Large intestine (tissue), 3 donors: ENCODE measurements around the gene ZFP36L2. TPM values are rescaled to one million over a fixed set of nuclear protein-coding genes. Genes with fewer than 3 reads are reported as not detected.
A peak's percentile ranks its signal among the peaks of the same experiment; 100 is the strongest.
"Not testable (repeated sequence)": the region's sequence is repeated elsewhere in the genome, so short reads cannot be mapped to it uniquely, and the experiment has no call there.

Source experiments
- DNase-seq, 2 donors: peaks; one replicate each; pipeline versions ENCODE4 v3.0.0 to v3.0.0-alpha.2; 2013
- H3K27ac ChIP-seq: one replicate; pipeline ENCODE4 v1.5.1; 2013; ENCODE audit warnings: low read length
- H3K27me3 ChIP-seq: 2 replicates; pipeline ENCODE4 v1.6.1; 2013; ENCODE audit warnings: low read length; ENCODE audit not compliant: control insufficient read depth, insufficient read depth
- H3K36me3 ChIP-seq: 2 replicates; pipeline ENCODE4 v1.6.1; 2013; ENCODE audit warnings: low read length; ENCODE audit not compliant: control insufficient read depth, insufficient read depth
- H3K4me1 ChIP-seq: one replicate; pipeline ENCODE4 v1.6.1; 2013; ENCODE audit warnings: low read length; ENCODE audit not compliant: control insufficient read depth, insufficient read depth
- H3K4me3 ChIP-seq: one replicate; pipeline ENCODE4 v1.5.1; 2013; ENCODE audit warnings: low read length
- H3K9me3 ChIP-seq: one replicate; pipeline ENCODE4 v1.6.1; 2013; ENCODE audit warnings: mild to moderate bottlenecking, low read depth, low read length, moderate library complexity; ENCODE audit not compliant: control insufficient read depth
- WGBS: methylation state at CpG from one replicate; pipeline ENCODE4 v1.1.5; 2013; ENCODE audit warnings: low lambda C conversion rate; ENCODE audit not compliant: insufficient coverage; 5-methylcytosine and 5-hydroxymethylcytosine counted together
- polyA plus RNA-seq: library from polyadenylated mRNA; unstranded; fragments of 120-200 nt; gene quantifications from one replicate; pipeline ENCODE4 v1.2.1, GENCODE V29; 2013

ZFP36L2 gene
- polyA plus RNA-seq, 1 donor = 279 TPM

GRCh38 chr2:43197588-43197896, 28.9 kb downstream of the ZFP36L2 start:
- H3K4me1 ChIP-seq = peaks cover 73% of the 10 kb centered on the region
- H3K9me3 ChIP-seq = no peaks in the 10 kb centered on the region
- no peaks in the 10 kb centered on the region for H3K36me3 ChIP-seq
- H3K4me3 ChIP-seq = no peak overlapping the region
- DNase-seq = no peak
- no peak overlapping the region for H3K27ac ChIP-seq
- H3K27me3 ChIP-seq = no peaks in the 10 kb centered on the region
- WGBS = no CpG with 5 or more reads among the region's 5 CpGs

- Histone ChIP-seq H3K27me3 (no peaks in the 10 kb centered on the region), H3K27ac (no peak overlapping the region), H3K4me3 (no peak overlapping the region), H3K4me1 (peaks cover 78% of the 10 kb centered on the region), H3K9me3 (no peaks in the 10 kb centered on the region), H3K36me3 (no peaks in the 10 kb centered on the region)
- 100% methylated on average over 1 of the region's 12 CpGs for WGBS
- no peak for DNase-seq
Measured at GRCh38 chr2:43196768-43197587, 29.4 kb downstream of the ZFP36L2 start.

GRCh38 chr2:43194121-43194869, 32.1 kb downstream of the ZFP36L2 start:
- Histone ChIP-seq H3K4me3 (no peak overlapping the region), H3K4me1 (peaks cover 80% of the 10 kb centered on the region), H3K9me3 (no peaks in the 10 kb centered on the region), H3K36me3 (no peaks in the 10 kb centered on the region), H3K27me3 (no peaks in the 10 kb centered on the region), H3K27ac (peak overlapping the region; percentile 95)
- DNase-seq = peak; percentile 94 to 98
- no CpG with 5 or more reads among the region's 13 CpGs for WGBS

- WGBS = 0% methylated on average over 1 of the region's 4 CpGs
- peak overlapping the region; percentile 95 for H3K27ac ChIP-seq
- H3K9me3 ChIP-seq = no peaks in the 10 kb centered on the region
- no peaks in the 10 kb centered on the region for H3K27me3 ChIP-seq
- H3K4me1 ChIP-seq = peaks cover 77% of the 10 kb centered on the region
- H3K36me3 ChIP-seq = no peaks in the 10 kb centered on the region
- DNase-seq = peak in 1 of 2 donors; percentile 57
- H3K4me3 ChIP-seq = no peak overlapping the region
Measured at GRCh38 chr2:43193652-43194120, 32.7 kb downstream of the ZFP36L2 start.

- no CpG with 5 or more reads among the region's 12 CpGs for WGBS
- no peaks in the 10 kb centered on the region for H3K27me3 ChIP-seq
- H3K27ac ChIP-seq = peak overlapping the region; percentile 95
- H3K9me3 ChIP-seq = no peaks in the 10 kb centered on the region
- H3K4me3 ChIP-seq = no peak overlapping the region
- peak in 1 of 2 donors; percentile 64 for DNase-seq
- H3K36me3 ChIP-seq = no peaks in the 10 kb centered on the region
- peaks cover 70% of the 10 kb centered on the region for H3K4me1 ChIP-seq
Measured at GRCh38 chr2:43192744-43193651, 33.4 kb downstream of the ZFP36L2 start.

- H3K27ac ChIP-seq = peak overlapping the region; percentile 95
- peaks cover 70% of the 10 kb centered on the region for H3K4me1 ChIP-seq
- no peak for DNase-seq
- no peaks in the 10 kb centered on the region for H3K27me3 ChIP-seq
- no peaks in the 10 kb centered on the region for H3K36me3 ChIP-seq
- no CpG with 5 or more reads among the region's 3 CpGs for WGBS
- H3K4me3 ChIP-seq = no peak overlapping the region
- no peaks in the 10 kb centered on the region for H3K9me3 ChIP-seq
Measured at GRCh38 chr2:43191947-43192516, 34.4 kb downstream of the ZFP36L2 start.

- Histone ChIP-seq H3K4me1 (peaks cover 73% of the 10 kb centered on the region), H3K9me3 (no peaks in the 10 kb centered on the region), H3K27me3 (no peaks in the 10 kb centered on the region), H3K27ac (peak overlapping the region; percentile 31), H3K36me3 (no peaks in the 10 kb centered on the region), H3K4me3 (no peak overlapping the region)
- no CpG with 5 or more reads among the region's 10 CpGs for WGBS
- peak in 1 of 2 donors; percentile 80 for DNase-seq
Measured at GRCh38 chr2:43190311-43191052, 35.9 kb downstream of the ZFP36L2 start.

GRCh38 chr2:43189861-43190260, 36.5 kb downstream of the ZFP36L2 start:
- H3K27me3 ChIP-seq = not testable (repeated sequence)

GRCh38 chr2:43188561-43189386, 37.6 kb downstream of the ZFP36L2 start:
- no CpG with 5 or more reads among the region's 16 CpGs for WGBS

More at GRCh38 chr2:43189861-43190260, 36.5 kb downstream of the ZFP36L2 start:
- not testable (repeated sequence) for H3K9me3 ChIP-seq, H3K4me3 ChIP-seq, H3K36me3 ChIP-seq, DNase-seq
- peaks cover 72% of the 10 kb centered on the region for H3K4me1 ChIP-seq
- WGBS = no CpG with 5 or more reads among the region's 7 CpGs
- peak overlapping the region; percentile 31 for H3K27ac ChIP-seq

More at GRCh38 chr2:43188561-43189386, 37.6 kb downstream of the ZFP36L2 start:
- H3K4me1 ChIP-seq = peaks cover 72% of the 10 kb centered on the region
- no peaks in the 10 kb centered on the region for H3K9me3 ChIP-seq
- H3K36me3 ChIP-seq = no peaks in the 10 kb centered on the region
- H3K27ac ChIP-seq = no peak overlapping the region
- no peak for DNase-seq
- H3K4me3 ChIP-seq = no peak overlapping the region
- no peaks in the 10 kb centered on the region for H3K27me3 ChIP-seq
